ENCODE results near the gene EHHADH. TPM values are rescaled to one million over a fixed set of nuclear protein-coding genes. Genes with fewer than 3 reads are reported as not detected.

Gene EHHADH
- total RNA-seq, 1 donor from 2014 or later: 7.8 TPM

DNA sequence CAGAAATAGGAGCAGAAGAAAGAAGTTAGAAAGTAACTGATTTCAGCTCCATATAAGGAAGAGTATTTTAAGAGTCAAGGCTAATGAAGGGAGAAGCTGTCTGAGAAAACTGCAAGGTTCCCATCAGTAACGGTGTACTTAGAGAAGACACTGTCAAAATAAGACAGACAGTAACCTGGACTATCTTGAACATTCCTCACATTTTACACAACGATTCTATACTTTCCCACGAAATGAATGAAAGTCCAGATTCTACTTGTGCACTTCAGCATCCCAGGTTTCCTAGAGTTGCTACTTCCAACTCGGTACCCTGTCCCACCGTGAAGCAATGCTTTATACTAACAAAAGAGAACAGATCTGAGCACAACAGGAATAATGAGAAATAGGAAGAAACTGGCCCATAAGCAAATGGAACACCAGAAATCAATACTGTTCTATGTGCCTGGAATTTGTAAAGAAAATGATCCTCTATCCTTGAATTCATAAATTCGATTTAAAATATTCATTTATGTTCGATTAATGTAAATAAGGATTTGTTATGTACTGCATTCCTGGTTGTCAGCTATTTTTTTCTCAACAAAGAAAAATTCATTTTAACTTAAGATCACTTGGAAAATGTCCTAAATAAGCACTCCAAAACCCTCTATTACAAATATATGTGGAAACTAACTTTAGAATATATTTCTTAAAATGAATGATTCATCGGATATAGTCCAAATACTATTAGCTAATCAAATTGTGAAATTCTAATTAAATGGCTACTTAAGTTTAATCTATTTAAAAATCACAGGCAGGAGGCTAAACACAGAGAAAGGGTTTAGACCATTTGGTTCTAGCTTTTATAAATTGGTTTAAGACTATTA is 102.5 kb downstream of the EHHADH start:
- H3K4me3 Mint-ChIP-seq: peak overlapping the region; percentile 77
- H3K9me3 Mint-ChIP-seq: no peaks in the 10 kb centered on the region
- TF ChIP-seq, protein P1, sequence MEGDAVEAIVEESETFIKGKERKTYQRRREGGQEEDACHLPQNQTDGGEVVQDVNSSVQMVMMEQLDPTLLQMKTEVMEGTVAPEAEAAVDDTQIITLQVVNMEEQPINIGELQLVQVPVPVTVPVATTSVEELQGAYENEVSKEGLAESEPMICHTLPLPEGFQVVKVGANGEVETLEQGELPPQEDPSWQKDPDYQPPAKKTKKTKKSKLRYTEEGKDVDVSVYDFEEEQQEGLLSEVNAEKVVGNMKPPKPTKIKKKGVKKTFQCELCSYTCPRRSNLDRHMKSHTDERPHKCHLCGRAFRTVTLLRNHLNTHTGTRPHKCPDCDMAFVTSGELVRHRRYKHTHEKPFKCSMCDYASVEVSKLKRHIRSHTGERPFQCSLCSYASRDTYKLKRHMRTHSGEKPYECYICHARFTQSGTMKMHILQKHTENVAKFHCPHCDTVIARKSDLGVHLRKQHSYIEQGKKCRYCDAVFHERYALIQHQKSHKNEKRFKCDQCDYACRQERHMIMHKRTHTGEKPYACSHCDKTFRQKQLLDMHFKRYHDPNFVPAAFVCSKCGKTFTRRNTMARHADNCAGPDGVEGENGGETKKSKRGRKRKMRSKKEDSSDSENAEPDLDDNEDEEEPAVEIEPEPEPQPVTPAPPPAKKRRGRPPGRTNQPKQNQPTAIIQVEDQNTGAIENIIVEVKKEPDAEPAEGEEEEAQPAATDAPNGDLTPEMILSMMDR (IDR thresholded peaks at IDR 0.05; ENCODE audit: unreplicated experiment): no peak
- peaks cover 5% of the 10 kb centered on the region for H3K4me1 Mint-ChIP-seq
- no peak overlapping the region for H3K27ac Mint-ChIP-seq
- no peak for DNase-seq (ENCODE audit: low spot score in 2 of 2, unreplicated experiment in 2 of 2)
- H3K36me3 Mint-ChIP-seq: no peaks in the 10 kb centered on the region
- H3K27me3 Mint-ChIP-seq (ENCODE audit: low read depth): peaks cover 13% of the 10 kb centered on the region

DNA sequence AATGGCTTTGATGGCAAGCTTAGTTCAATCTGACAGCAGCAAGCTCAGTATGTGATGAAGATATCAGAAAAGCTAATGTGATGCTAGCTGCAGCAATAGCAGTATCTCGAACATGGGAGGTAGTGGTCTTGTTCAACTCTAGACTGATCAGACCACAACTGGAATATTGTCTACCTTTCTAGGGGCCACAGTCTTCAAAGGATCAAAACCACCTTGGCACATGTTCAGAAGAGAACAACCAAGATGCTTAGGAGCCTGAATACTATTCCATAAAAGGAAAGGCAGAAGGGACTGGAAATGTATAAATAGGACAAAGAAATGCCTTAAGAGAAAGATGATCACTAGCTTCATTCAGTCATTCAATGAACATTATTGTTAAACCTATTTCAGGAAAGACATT is 103.3 kb downstream of the EHHADH start:
- Mint-ChIP-seq H3K27me3 (ENCODE audit: low read depth) (peaks cover 14% of the 10 kb centered on the region), H3K27ac (no peak overlapping the region), H3K36me3 (no peaks in the 10 kb centered on the region), H3K9me3 (no peaks in the 10 kb centered on the region), H3K4me1 (peaks cover 5% of the 10 kb centered on the region), H3K4me3 (no peak overlapping the region)
- TF ChIP-seq, protein P1 (IDR thresholded peaks at IDR 0.05; ENCODE audit: unreplicated experiment): no peak
- no peak for DNase-seq (ENCODE audit: low spot score in 2 of 2, unreplicated experiment in 2 of 2)

DNA sequence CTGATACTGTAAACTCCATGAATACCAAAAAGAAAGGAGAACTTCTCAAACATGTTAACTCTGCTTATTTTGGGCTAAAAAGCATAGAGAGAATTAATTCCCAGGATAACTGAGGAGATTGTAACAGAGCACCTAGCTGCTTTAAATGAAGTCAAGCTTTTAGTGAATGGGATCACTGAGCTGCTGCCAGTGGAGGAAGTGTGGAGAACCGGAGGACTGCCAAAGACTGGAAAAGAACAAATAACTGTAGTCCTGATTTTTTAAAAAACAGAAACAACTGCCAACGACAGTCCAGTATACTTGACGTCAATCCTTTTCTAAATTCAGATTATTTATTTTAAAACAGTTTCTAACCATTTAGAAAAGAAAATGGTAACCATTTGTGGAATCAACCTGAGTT is 104.3 kb downstream of the EHHADH start:
- peaks cover 7% of the 10 kb centered on the region for H3K4me1 Mint-ChIP-seq
- peaks cover 15% of the 10 kb centered on the region for H3K27me3 Mint-ChIP-seq (ENCODE audit: low read depth)
- no peak overlapping the region for H3K27ac Mint-ChIP-seq
- no peak overlapping the region for H3K4me3 Mint-ChIP-seq
- no peaks in the 10 kb centered on the region for H3K36me3 Mint-ChIP-seq
- no peak for DNase-seq (ENCODE audit: low spot score in 2 of 2, unreplicated experiment in 2 of 2)
- TF ChIP-seq, protein P1 (IDR thresholded peaks at IDR 0.05; ENCODE audit: unreplicated experiment): no peak
- H3K9me3 Mint-ChIP-seq: no peaks in the 10 kb centered on the region

DNA sequence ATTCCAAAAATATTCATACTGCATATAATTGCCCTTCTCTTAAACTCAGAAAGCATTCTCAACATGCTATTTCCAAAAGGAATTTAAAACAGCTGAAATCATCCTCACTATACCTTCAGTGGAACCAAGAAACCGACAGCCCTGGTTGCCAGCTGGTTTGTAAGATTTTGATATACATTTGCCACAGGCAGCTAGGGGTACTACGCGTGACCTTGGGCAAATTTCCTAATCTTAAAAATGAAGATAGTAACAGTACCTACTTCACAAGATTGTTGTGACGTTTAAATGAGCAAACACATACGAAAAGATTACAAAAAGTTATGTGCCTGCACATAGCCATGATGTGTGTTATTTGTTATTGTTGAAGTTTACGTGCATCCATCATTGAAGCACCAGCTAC is 108.3 kb downstream of the EHHADH start:
- no peak for DNase-seq (ENCODE audit: low spot score in 2 of 2, unreplicated experiment in 2 of 2)
- Mint-ChIP-seq H3K4me1 (peaks cover 2% of the 10 kb centered on the region), H3K9me3 (no peaks in the 10 kb centered on the region), H3K36me3 (no peaks in the 10 kb centered on the region), H3K4me3 (no peak overlapping the region), H3K27ac (no peak overlapping the region), H3K27me3 (ENCODE audit: low read depth) (peaks cover 8% of the 10 kb centered on the region)
- TF ChIP-seq, protein P1 (IDR thresholded peaks at IDR 0.05; ENCODE audit: unreplicated experiment): no peak

DNA sequence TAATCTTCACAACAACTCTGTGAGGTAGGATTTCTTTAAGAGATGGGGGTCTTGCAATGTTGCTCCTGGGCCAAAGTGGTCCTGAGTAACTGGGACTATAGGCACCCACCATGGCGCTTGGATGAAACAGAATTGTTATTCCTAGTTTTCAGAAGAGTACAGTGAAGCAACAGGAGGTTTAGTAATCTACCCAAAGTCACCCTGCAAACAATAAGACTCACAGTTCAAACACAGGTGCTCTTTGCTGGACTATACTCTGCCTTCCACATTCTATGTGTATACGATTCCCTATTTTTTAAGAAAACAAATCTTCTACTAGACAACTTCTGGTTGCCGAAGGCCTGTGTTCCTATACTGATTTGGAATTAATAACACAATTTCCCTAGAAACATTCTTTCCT is 109.1 kb downstream of the EHHADH start:
- H3K4me1 Mint-ChIP-seq: peaks cover 2% of the 10 kb centered on the region
- TF ChIP-seq, protein P1 (IDR thresholded peaks at IDR 0.05; ENCODE audit: unreplicated experiment): no peak

More for the DNA sequence above, 109.1 kb downstream of the EHHADH start:
- DNase-seq (ENCODE audit: low spot score in 2 of 2, unreplicated experiment in 2 of 2): no peak
- Mint-ChIP-seq H3K4me3 (no peak overlapping the region), H3K27me3 (ENCODE audit: low read depth) (peaks cover 8% of the 10 kb centered on the region), H3K27ac (no peak overlapping the region), H3K9me3 (no peaks in the 10 kb centered on the region), H3K36me3 (no peaks in the 10 kb centered on the region)

Small RNA genes within 50 kb of the gene (microRNA-seq; reads per million reads assigned to microRNA genes)
- gene MIR5588: not detected

Other genes starting within 250 kb of the EHHADH start
- 2.8 to 3.2 TPM (median 3.0 TPM) in 3 replicates for gene C3orf70, start 101.0 kb downstream of the EHHADH start, total RNA-seq
- 40.3 to 42.7 TPM (median 40.3 TPM) in 3 replicates for gene MAP3K13, start 109.1 kb upstream of the EHHADH start, total RNA-seq
- 25.8 to 28.4 TPM (median 27.3 TPM) in 3 replicates for gene TMEM41A, start 245.0 kb upstream of the EHHADH start, total RNA-seq

Data from mesothelial cell of epicardium (in vitro differentiated cells).